Measurements from ENCODE around the gene WNT7B. TPM values are rescaled to one million over a fixed set of nuclear protein-coding genes. Genes with fewer than 3 reads are reported as not detected.
"Not testable (repeated sequence)": the region's sequence is repeated elsewhere in the genome, so short reads cannot be mapped to it uniquely, and the experiment has no call there.

The WNT7B gene
- total RNA-seq, 6 donors from 2014 or later = 5.2 to 15.6 (median 8.8) TPM

- ATAC-seq (ENCODE audit: low FRiP score in 2 of 2) (no peak), DNase-seq (no peak)
- Histone ChIP-seq H3K4me3 (no peak overlapping the region), H3K36me3 (no peaks in the 10 kb centered on the region), H3K4me1 (peaks cover 31 to 43% (median 40%) of the 10 kb centered on the region in 4 donors), H3K9me3 (peaks cover 0 to 8% (median 2%) of the 10 kb centered on the region in 4 donors), H3K27ac (peak overlapping the region; percentile 83 to 90 (median 88)), H3K27me3 (no peaks in the 10 kb centered on the region)
- 78% methylated on average over 3 of the region's 3 CpGs; no CpG with 5 or more reads in 1 of the 2 donors for WGBS, 2 donors
- TF ChIP-seq EP300 (IDR thresholded peaks at IDR 0.05) (no peak), POLR2A (IDR thresholded peaks at IDR 0.05) (no peak), CTCF (IDR thresholded peaks at IDR 0.05) (no peak), POLR2AphosphoS5 (IDR thresholded peaks at IDR 0.05) (no peak)
These were observed 31.3 kb upstream of the WNT7B start for GRCh38 chr22:46008291-46008690.

- Histone ChIP-seq H3K27me3 (no peaks in the 10 kb centered on the region), H3K27ac (peak overlapping the region; percentile 83 to 90 (median 88)), H3K4me3 (no peak overlapping the region), H3K9me3 (peaks cover 0 to 8% (median 2%) of the 10 kb centered on the region in 4 donors), H3K4me1 (peaks cover 27 to 42% (median 37%) of the 10 kb centered on the region in 4 donors), H3K36me3 (no peaks in the 10 kb centered on the region)
- peak; percentile 11 to 83 for ATAC-seq (ENCODE audit: low FRiP score in 2 of 2)
- 10 to 53% methylated on average over 2 to 25 of the region's 25 CpGs for WGBS, 2 donors
- TF ChIP-seq EP300 (IDR thresholded peaks at IDR 0.05) (peak in 1 of 4 donors; percentile 22), POLR2AphosphoS5 (IDR thresholded peaks at IDR 0.05) (peak; percentile 37 to 50), POLR2A (IDR thresholded peaks at IDR 0.05) (no peak), CTCF (IDR thresholded peaks at IDR 0.05) (peak in 2 of 6 experiments; percentile 7 to 10)
- DNase-seq = peak; percentile 59 to 89
These were observed 30.9 kb upstream of the WNT7B start for GRCh38 chr22:46007848-46008261.

- peaks cover 0 to 8% (median 2%) of the 10 kb centered on the region in 4 donors for H3K9me3 ChIP-seq
- TF ChIP-seq EP300 (IDR thresholded peaks at IDR 0.05) (peak in 2 of 4 donors; percentile 10 to 29), POLR2AphosphoS5 (IDR thresholded peaks at IDR 0.05) (peak; percentile 71 to 75), CTCF (IDR thresholded peaks at IDR 0.05) (no peak), POLR2A (IDR thresholded peaks at IDR 0.05) (peak in 1 of 4 donors; percentile 28)
- no peaks in the 10 kb centered on the region for H3K27me3 ChIP-seq
- 0 to 39% methylated on average over 4 to 35 of the region's 36 CpGs for WGBS, 2 donors
- no peaks in the 10 kb centered on the region for H3K36me3 ChIP-seq
- H3K4me3 ChIP-seq = peak overlapping the region in 3 of 4 donors; percentile 3 to 35 (median 16)
- H3K27ac ChIP-seq = peak overlapping the region; percentile 83 to 90 (median 88)
- peaks cover 26 to 39% (median 33%) of the 10 kb centered on the region in 4 donors for H3K4me1 ChIP-seq
- DNase-seq (peak; percentile 87 to 90), ATAC-seq (ENCODE audit: low FRiP score in 2 of 2) (peak; percentile 75 to 88)
These were observed 30.3 kb upstream of the WNT7B start for GRCh38 chr22:46007003-46007847.

- Histone ChIP-seq H3K36me3 (no peaks in the 10 kb centered on the region), H3K4me1 (peaks cover 32 to 46% (median 36%) of the 10 kb centered on the region in 4 donors)
These were observed 29.5 kb upstream of the WNT7B start for GRCh38 chr22:46006379-46007002.

GRCh38 chr22:46005116-46005705 is 28.2 kb upstream of the WNT7B start:
- peaks cover 41 to 55% (median 47%) of the 10 kb centered on the region in 4 donors for H3K4me1 ChIP-seq
- H3K9me3 ChIP-seq; H3K4me3 ChIP-seq; H3K27me3 ChIP-seq; DNase-seq; ATAC-seq (ENCODE audit: low FRiP score in 2 of 2); H3K27ac ChIP-seq; H3K36me3 ChIP-seq: not testable (repeated sequence)
- 91 to 93% methylated on average over 11 to 14 of the region's 15 CpGs for WGBS, 2 donors

More at GRCh38 chr22:46006379-46007002, 29.5 kb upstream of the WNT7B start:
- ATAC-seq (ENCODE audit: low FRiP score in 2 of 2) = peak; percentile 89 to 93
- TF ChIP-seq CTCF (IDR thresholded peaks at IDR 0.05) (peak; percentile 97 to 98 (median 98)), POLR2AphosphoS5 (IDR thresholded peaks at IDR 0.05) (peak in 1 of 2 donors; percentile 72), EP300 (IDR thresholded peaks at IDR 0.05) (no peak), POLR2A (IDR thresholded peaks at IDR 0.05) (no peak)
- H3K27me3 ChIP-seq = no peaks in the 10 kb centered on the region
- peak; percentile 88 to 92 for DNase-seq
- H3K27ac ChIP-seq = peak overlapping the region; percentile 83 to 90 (median 88)
- peak overlapping the region in 3 of 4 donors; percentile 3 to 35 (median 16) for H3K4me3 ChIP-seq
- H3K9me3 ChIP-seq = peaks cover 0 to 8% (median 2%) of the 10 kb centered on the region in 4 donors
- WGBS, 2 donors = 0 to 22% methylated on average over 2 to 23 of the region's 26 CpGs
